ENCODE results near the gene CARNS1. TPM values are rescaled to one million over a fixed set of nuclear protein-coding genes. Genes with fewer than 3 reads are reported as not detected.

Gene CARNS1
- total and polyA plus RNA-seq, 10 of the 15 experiments (the other 5 are each of a cell fraction or from before 2014, with no cell fraction given): 0.02 to 0.14 (median 0.10) TPM; not detected in 3

DNA sequence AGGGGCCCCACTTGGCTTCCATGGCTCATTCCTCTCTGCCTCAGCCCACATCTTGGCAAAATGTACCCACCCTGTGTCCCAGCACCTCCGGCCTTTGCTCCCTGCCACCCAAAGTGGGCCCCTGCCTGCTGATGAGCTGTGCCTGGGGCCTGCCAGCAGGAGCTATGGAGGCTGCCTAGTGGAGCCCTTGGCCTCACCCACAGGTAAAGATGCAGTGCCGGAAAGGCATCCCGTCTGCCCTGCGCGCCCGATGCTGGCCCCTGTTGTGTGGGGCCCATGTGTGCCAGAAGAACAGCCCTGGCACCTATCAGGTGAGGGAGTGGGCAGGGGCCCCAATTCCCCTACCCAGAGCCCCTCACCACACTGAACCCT is 10.3 kb upstream of the CARNS1 start (continued):
- TF ChIP-seq, protein P1, sequence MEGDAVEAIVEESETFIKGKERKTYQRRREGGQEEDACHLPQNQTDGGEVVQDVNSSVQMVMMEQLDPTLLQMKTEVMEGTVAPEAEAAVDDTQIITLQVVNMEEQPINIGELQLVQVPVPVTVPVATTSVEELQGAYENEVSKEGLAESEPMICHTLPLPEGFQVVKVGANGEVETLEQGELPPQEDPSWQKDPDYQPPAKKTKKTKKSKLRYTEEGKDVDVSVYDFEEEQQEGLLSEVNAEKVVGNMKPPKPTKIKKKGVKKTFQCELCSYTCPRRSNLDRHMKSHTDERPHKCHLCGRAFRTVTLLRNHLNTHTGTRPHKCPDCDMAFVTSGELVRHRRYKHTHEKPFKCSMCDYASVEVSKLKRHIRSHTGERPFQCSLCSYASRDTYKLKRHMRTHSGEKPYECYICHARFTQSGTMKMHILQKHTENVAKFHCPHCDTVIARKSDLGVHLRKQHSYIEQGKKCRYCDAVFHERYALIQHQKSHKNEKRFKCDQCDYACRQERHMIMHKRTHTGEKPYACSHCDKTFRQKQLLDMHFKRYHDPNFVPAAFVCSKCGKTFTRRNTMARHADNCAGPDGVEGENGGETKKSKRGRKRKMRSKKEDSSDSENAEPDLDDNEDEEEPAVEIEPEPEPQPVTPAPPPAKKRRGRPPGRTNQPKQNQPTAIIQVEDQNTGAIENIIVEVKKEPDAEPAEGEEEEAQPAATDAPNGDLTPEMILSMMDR (IDR thresholded peaks at IDR 0.05 in 2 of 3, conservative IDR thresholded peaks at IDR 0.05 in 1 of 3; ENCODE audit: control insufficient read depth in 2 of 3, extremely low read depth in 1 of 3, insufficient read depth in 1 of 3, low read depth in 3 of 3, low read length in 3 of 3): no peak

GRCh38 chr11:67405688-67406339 is 9.7 kb upstream of the CARNS1 start:
- POLR2A ChIA-PET: interaction anchor here (0.5 to 7.3 kb wide), 8 partner anchors 13 to 80 kb away, joined by 3 to 112 read pairs (median 34); partner anchors contain the start of genes AIP, POLD4, PTPRCAP and TMEM134
- Histone ChIP-seq H3K27ac (ENCODE audit: control insufficient read depth, insufficient read depth) (peak overlapping the region; percentile 48), H3K36me3 (ENCODE audit: control insufficient read depth in 2 of 2, insufficient read depth in 2 of 2, low read length in 1 of 2) (peaks cover 0 to 2% of the 10 kb centered on the region in 2 experiments; a peak in 1 of 4 replicates), H3K4me3 (peak overlapping the region; percentile 82; the same call in 1 of the 2 replicates), H3K27me3 (replicated peaks in 1 of 2; ENCODE audit: control insufficient read depth in 2 of 2, insufficient read depth in 2 of 2, low read length in 1 of 2) (no peaks in the 10 kb centered on the region), H3K79me2 (ENCODE audit: control insufficient read depth, insufficient read depth, low read length) (peaks cover 41% of the 10 kb centered on the region), H2AFZ (ENCODE audit: control insufficient read depth, low read depth, low read length) (no peak overlapping the region), H4K20me1 (ENCODE audit: control insufficient read depth, insufficient read depth) (no peaks in the 10 kb centered on the region; the same call in 1 of the 2 replicates), H3K4me1 (ENCODE audit: control insufficient read depth, insufficient read depth, low read length) (peaks cover 68% of the 10 kb centered on the region), H3K9ac (ENCODE audit: control insufficient read depth, insufficient read depth, low read length) (peak overlapping the region; percentile 91; the same call in 1 of the 2 replicates), H3K4me2 (ENCODE audit: control insufficient read depth, insufficient read depth) (peak overlapping the region; percentile 69), H3K9me3 (replicated peaks; ENCODE audit: control insufficient read depth, insufficient read depth, low read length) (no peaks in the 10 kb centered on the region; the same call in 2 of the 3 replicates)
- TF ChIP-seq NR2F1 (conservative IDR thresholded peaks at IDR 0.05): peak; percentile 82; the same call in 1 of the 2 replicates
- TF ChIP-seq MXI1 (IDR thresholded peaks at IDR 0.05; ENCODE audit: low read depth, low read length): no peak
- TF ChIP-seq ZSCAN29 (IDR thresholded peaks at IDR 0.05): no peak
- no peak for TF ChIP-seq SREBF1 (IDR thresholded peaks at IDR 0.05; ENCODE audit: low read length)
- CTCF ChIA-PET: interaction anchor here (1.2 to 4.9 kb wide), 3 partner anchors 32 to 54 kb away, joined by 3 to 53 read pairs (median 9); partner anchors contain the start of genes CORO1B and PTPRCAP
- intact Hi-C loops (cut with micrococcal nuclease; ENCODE audit: unreplicated experiment): no loop called here
- BruUV-seq (replicated peaks): no TSS peak
- DNase-seq (ENCODE audit: low read depth, low spot score) (no peak), FAIRE-seq (no peak), ATAC-seq (no peak)
- RAD21 ChIA-PET (ENCODE audit: unreplicated experiment): interaction anchor here (0.6 to 6.4 kb wide), 2 partner anchors 15 to 31 kb away, joined by 3 to 112 read pairs; partner anchors contain the start of gene PTPRCAP
- SMC1A ChIA-PET (ENCODE audit: uncharacterized antibody, unreplicated experiment): interaction anchor here (5.7 kb wide), 1 partner anchor 32 kb away, joined by 46 read pairs; the partner anchor contains the start of gene PTPRCAP
- in situ Hi-C loops (cut with MboI): no loop called here
- WGBS (ENCODE audit: insufficient coverage, insufficient replicate concordance, low lambda C conversion rate, missing lambda C conversion rate): 97% methylated on average over 9 of the region's 9 CpGs
